HCT116 (cell line): Measurements from ENCODE around the gene ARL11.

Experiments used
- POLR2A ChIP-seq: IDR thresholded peaks from 2 replicates; pipeline ENCODE4 v1.7.0; 2011; ENCODE audit warnings: borderline replicate concordance; ENCODE audit not compliant: insufficient read depth, insufficient read length; ENCODE audit errors: extremely low read depth
- TF ChIP-seq, protein P1 (sequence below): IDR thresholded peaks from 2 replicates; pipeline ENCODE4 v1.6.1; 2012

DNA sequence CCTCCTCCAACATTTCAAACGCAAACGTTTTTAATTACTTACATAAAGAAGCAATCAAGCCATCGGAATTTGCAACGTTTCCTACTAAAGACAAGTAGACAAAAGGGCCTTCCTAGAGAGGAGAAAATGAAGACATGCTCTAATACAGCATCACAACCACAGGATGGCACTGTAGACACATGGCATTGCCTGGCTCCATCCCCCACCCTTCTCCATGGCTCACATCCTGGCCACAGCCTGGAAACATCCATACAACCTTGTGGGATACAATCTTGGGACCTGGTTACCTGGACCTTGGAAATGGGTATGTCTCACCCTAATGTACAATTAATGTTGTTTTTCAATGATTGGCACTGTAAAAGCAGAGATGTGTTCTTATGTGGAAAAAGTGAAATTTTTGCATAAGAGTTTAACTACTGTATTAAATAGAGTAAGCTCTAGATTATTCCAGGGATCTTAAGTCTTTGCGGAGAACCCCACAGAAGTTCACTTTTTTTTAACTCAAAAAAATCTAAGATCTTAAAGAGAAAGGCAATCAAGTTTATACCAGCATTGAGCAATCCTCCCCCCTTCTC is 41.5 kb downstream of the ARL11 start:
- TF ChIP-seq POLR2A: no peak
- TF ChIP-seq, protein P1, sequence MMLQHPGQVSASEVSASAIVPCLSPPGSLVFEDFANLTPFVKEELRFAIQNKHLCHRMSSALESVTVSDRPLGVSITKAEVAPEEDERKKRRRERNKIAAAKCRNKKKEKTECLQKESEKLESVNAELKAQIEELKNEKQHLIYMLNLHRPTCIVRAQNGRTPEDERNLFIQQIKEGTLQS: no peak
